ENCODE measurements around the gene SORCS2.

The SORCS2 gene

DNA sequence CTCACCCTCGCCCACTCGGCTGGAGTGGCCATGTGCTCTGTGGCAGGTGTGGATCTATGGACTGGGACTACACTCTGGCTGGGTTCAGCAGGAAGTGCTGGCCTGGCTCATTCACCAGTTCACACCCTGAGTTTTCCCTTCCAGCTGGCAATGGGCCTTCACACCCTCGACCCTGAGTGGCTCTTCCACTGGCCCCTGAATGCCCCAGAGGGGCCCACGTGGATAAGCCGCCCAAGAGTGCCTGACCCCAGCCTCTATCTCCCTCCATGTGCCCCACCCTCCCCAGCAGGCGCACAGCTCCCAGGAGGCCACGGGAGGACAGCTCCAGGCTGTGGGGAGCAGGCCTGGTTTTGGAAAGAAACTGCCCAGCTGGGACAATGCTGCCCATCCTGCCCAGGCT is 513.3 kb downstream of the SORCS2 start:
- no peak for DNase-seq

DNA sequence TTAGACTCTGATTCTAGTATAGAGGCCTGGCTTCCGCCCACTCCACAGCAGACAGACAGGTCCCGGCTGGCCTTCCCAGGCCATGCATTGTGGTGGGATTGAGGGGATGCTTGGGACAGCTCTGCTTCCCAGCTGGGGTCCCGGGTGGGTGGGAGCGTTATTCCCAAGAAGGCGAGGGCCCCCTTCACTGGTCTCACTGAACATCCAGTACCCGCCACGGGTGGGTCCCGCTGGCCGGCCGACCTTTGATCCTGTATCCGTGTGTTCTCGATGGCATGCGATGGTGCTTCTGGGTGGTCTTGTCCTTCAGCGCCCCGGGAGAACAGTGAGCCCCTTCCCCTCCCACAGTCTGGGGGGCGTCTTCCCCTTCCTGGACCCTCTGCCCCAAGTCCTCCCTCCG is 515.9 kb downstream of the SORCS2 start:
- no peak for DNase-seq

DNA sequence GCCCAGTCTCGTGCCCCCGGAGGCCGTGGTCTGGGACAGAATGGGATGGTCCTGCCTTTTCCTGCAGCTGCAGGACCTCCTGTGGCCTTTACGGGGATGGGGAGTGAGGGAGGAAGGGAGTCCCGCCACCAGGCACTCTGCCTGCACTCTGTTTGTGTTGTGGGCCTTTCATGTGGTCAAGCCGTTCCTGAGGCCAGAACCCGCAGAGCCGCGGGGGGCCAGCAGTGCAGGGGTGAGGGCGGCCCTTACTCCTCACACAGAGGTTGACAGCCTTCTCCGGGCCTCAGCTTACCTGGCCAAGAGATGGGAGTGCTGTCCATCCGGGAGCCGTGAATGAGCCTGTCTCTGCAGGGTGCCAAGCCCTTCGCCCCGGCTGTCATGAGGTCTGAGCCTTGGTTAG is 516.6 kb downstream of the SORCS2 start:
- DNase-seq: no peak

DNA sequence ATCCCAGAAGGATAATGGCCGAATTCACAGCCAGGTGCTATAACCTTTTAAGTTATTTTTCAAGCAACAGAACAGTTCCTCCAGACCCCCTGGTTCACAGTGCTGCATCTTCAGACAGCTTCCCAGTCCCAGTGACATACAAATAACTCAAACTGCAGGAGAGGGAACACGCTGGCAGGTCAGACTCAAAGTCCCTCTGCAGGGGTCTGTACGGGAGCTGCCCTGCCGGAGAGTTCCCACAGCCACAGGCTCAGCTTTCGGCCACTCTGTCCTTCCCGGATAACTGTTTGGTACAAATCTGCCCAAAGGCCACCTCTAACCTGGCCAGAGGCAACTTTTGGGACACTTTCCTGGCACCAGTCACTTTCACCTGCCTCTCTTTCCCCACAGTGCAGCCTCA is 517.1 kb downstream of the SORCS2 start:
- DNase-seq: no peak

DNA sequence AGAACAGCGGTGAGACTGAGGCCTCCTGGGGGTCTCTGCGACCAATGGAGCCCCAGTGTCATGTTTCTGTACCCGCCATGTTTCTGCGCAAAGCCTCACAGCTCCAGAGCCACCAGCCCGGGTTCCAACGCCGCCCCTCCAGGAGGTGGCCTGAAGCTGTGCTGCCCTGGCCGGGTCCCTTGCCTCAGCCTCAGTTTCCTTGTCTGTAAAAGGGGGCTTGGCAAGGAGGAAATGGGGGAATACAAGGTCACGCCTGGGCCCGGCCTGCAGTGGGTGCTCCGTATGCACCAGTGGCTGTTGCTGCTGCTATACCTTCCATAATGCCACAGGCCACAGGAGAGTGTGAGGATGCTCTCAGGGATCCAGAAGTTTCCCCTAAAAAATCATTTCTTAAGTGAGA is 517.8 kb downstream of the SORCS2 start:
- no peak for DNase-seq

DNA sequence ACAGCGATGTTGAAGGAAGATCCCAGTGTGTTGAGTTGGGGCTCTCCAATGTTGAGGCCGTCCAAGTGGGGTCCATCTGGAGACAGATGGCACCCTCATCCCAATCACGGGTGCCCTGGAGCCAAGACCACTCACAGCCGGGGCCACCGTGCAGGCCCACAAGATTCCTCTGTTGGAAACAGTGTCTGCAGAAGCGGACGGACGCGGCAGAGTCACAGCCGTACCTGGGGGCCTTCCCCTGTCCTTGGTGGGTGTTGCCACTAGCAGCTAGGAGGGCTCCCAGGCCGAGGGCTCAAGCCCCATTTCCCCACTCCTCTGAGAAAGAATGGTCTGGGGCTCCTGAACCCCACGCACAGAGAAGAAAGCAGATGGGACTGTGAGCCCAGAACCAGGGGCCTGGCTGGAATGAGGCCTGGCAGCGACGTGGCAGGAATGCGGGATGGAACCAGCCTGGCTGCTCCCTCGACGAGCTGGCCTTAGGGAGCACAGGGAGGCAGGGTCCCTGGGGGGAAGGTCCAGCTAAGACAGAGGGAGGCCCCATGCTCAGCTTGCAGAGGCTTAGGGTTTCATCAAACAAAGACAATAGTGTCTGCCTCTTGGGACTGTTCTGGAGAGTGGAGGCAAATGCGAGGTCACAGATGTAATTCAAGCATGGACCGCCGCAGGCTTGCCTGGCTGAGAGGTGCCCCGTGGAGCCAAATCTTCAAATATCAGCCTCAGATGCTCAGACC is 518.4 kb downstream of the SORCS2 start:
- no peak for DNase-seq

DNA sequence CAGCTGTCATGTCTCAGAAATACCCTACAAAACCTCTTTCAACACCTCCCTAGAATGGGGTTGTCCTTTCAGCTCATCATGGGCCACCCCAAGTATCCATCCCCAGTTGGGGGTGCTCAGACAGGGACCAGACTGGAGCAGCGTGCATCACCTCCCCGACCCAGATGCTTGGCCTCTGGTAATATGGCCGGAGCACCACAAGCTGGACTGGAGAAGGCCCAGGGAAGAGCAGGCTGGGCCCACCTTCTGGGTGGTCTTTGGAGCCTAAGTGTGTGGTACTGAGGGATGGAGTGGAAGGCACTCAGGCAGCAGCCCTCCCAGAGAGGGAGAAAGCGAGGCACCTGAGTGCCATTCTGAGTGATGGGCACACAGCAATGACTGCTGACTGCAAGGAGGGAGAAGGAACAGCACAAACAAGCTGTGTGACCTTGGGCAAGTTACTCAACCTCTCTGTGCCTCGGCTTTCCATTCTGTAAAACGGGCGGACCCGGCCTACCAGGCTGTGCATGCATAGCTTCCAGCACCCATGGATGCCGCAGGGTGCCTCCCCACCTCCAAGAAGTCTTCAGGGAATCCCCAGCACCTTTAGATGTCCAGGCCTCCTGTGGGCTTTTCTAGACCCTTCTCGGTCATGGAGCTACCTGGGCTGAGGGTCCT is 519.1 kb downstream of the SORCS2 start:
- DNase-seq: no peak

DNA sequence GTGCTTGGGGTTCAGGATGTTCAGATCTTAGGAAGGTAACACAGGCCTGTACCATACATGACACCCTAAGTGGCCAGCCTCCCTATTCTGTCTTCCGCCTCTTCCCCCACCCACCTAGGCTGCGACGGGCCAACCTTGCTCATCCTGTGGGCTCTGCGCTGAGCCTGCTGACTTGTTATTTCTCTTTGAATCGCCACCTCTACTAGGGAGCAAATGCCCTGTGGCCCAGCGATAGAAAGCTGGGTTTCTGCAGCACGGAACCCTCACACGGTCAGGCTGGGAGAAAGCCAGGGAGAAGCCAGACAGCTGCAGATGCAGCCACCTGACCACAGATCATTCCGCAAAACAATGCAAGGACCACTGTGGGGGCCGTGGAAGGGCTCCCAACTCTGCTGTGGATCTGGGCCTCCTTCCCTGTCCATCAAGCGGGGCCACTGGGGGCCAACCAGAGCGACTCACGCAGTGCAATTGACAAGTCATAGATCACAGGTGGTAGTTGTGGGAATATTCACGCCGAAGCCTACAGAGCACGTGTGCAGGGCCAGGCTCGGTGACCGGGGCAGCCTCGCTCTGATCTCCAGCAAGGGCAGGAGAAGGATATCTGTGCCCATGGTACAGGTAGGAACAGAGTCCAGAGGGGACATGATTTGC is 519.8 kb downstream of the SORCS2 start:
- no peak for DNase-seq

DNA sequence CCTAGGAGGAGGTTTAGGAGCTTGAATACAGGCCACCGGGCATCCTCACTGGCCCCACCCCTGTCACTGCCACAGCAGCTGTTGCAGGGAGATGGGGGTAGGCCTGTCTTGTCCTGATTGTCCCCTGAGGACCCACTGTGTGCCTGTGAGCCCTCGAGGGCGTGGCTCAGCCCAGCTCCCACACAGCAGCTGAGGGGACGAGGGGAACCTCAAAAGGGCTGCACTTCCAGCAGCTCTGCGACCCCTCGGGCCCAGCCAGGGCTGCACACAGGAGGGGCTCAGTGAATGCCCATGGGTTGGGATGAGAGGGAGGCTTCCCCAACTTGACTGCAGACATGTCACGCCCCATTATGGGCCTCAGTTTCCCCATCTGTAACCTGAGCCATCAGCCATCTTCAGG is 521.4 kb downstream of the SORCS2 start:
- DNase-seq: no peak

DNA sequence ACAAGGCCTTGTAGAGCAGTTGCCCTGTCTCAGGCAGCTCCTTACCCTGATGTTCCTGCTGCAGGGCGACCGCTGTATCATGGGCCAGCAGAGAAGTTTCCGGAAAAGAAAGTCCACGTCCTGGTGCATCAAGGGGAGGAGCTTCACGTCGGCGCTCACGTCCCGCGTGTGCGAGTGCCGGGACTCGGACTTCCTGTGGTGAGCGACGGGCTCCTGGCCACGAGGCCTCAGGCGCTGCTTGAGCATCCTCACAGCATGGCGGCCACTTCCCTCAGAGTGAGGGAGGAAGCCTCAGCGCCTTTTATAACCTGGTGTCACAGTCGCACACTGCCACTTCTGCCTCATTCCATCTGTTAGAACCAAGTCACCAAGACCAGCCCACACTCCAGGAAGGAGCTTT is 521.8 kb downstream of the SORCS2 start:
- no peak for DNase-seq

DNA sequence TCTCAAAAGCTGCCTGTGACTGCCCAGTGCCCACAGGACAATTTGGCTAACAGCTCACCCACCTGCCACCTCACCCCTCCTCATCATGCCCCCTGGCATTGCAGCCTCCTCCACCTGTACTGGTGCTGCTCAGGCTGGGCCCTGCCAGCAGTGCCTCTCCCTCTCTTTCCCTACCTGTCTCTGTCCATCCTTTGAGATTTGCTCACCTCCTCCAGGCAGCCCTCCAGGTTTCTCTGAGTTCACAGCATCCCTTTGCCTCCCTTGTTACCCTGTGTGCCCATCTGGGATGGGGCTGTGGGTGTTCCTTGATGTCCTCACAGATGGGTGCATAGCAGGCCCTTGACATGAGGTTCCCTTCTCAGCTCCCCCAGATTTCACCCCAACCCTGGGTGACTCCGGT is 522.4 kb downstream of the SORCS2 start:
- DNase-seq: no peak

DNA sequence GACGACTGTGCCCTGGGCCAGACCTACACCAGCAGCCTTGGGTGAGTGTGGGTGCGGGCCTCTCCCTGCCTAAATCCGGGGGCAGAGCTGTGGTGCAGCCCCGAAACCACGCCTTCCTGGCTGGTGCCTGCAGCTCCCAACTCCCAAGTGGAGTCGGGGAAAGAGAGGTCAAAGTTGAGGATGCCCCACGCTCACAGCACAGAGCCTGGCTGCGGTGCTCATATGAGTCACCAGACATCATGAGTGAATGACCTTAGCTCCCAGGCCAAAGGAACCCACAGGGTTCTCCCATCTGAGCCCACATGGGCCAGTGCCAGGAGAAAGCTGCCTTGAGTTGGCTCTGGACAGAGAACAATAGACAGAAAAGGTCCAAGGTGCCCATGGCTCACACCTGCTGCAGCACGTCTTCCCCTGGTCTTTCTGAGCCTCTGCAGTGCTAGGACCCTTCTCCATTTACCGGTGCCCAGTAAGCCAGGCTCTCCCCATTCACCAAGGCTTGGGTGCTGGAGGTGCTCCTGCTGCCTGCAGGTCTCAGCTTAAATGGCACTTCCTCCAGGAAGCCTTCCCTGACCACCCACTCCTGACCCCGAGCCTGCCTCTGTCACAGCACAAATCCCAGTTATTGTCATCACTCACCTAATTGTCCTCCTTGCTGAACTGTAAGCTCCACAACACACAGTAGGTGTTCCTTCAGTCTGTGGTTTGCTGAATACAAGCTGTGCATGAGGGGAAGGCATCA is 523.1 kb downstream of the SORCS2 start:
- no peak for DNase-seq

DNA sequence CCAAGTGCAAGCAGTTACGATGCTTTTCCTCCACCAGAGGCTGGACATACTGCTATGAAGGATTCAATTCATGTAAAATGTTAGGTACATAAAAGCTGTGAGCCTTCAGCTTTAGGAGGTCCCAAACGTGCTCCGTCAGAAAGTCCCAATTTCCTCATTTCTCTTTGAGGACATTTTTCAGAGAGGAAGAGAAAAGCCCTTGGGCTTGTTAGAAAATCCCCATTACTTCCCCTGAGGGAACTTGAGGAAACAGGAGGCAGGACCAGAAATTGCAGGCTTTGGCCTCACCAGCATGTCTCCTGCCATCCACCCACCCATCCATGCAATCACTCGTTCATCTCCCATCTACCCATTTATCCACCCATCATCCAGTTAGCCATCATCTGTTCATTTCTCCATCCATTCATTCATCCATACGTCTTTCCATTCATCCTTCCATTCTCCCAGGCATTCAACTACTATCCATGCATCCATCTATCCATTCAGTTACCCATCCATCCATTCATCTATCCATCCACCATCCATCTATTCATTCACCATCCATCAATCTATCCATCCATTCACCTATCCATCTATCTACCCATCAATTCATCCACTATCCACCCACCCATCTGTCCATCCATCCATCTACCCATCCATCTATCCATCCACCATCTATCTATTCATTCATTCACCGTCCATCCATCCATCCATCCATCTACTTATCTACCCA is 523.8 kb downstream of the SORCS2 start:
- DNase-seq: no peak

DNA sequence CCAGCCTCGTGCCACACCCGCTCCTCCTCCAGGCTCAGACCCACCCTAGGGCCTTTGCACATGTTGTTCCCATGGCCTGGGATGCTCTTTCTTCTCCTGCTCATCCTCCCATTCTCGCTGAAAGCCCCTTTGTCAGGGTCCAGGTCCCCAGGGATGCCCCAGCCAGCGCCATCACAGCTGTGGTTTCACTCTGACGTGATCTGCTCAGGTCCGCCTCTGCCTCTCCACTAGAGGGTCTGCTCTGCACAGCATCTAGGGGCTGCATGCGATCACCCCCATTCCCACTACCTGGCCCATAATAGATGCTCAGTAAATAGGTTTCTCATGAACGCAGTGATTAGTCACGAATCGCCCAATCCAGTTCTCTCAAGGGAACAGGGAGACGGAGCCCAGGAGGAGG is 524.8 kb downstream of the SORCS2 start:
- DNase-seq: no peak

DNA sequence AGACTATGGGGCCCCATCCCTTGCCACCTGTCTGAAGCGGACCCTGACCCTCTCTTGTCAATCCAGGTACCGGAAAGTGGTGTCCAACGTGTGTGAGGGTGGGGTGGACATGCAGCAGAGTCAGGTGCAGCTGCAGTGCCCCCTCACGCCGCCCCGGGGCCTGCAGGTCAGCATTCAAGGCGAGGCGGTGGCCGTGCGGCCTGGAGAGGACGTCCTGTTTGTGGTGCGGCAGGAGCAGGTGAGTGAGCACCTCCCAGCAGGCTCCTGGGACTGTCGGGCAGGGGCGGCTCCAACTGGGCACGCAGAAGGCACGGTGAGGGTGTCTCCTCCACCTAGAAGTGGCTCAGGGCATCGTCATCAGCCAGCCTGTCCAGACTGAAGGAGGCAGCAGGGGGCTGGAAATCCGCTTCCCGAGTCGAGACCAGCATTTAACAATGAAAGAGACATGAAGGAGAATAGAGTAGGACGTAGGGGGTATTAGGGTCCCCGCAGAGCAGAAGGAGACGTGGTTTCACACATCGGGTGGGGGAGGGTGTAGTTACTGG is 525.7 kb downstream of the SORCS2 start:
- DNase-seq: no peak

DNA sequence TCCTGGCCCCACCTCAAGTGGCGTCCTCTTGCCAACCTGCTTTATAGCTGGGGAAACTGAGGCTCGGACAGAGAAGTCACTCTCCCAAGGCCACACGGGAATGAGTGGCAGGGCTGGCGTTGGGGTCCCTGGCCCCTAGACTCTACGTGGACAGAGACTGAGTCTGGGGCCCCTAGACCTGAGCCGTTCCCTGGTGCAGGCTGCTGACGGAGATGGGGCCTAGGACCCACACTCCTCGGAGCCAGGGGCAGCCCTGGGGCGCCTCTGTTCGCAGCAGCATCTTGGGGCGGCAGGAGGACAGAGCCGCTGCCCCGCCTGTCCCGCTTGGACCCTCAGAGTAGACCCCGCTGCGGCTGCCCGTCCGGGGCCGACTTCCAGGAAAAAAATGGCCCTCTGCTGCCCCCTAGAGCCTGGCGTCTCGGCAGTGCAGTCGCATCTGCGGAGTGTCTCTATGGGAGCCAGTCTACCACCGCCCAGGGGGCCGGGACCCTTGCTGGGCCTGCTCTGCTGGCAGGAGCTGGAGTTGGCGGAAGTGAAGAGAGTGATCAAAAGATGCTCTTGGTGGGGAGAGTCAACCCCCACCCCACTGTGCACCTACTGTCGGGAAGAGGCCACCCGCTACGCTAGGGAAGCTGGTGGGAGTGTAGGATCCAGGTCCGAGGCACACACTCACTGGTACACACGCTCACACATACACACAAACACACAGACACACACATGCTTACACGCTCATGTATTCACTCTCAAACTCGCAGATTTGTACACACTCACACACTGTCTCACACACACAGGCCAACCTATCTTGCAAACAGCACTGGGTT is 527.2 kb downstream of the SORCS2 start:
- peak; percentile 71 for DNase-seq

DNA sequence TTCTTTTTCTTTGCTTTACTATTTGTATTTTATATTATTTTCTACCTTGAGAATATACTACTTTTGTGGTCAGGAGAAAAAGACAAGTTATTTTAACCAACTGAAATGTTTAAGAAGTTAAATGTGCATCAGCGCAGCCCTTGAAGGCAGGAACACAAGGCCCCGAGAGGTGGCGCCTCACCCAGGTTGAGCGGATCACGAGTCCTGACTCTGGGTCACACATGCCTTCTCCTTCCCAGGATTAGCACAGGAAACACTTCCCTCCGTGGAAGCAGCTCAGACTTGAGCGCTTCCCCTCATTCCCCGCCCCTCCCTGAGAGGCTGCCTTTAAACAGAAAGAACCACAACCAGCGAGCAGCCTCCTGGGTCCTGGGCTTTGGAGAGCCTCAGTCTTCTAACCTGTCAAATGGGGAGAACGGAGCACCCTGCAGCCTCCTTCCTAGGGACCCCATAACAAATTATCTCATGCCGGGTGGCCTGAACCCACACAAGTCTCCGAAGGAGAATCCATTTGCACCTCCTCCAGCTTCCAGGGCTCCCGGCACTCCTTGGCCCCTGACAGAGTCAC is 529.7 kb downstream of the SORCS2 start:
- DNase-seq: no peak

DNA sequence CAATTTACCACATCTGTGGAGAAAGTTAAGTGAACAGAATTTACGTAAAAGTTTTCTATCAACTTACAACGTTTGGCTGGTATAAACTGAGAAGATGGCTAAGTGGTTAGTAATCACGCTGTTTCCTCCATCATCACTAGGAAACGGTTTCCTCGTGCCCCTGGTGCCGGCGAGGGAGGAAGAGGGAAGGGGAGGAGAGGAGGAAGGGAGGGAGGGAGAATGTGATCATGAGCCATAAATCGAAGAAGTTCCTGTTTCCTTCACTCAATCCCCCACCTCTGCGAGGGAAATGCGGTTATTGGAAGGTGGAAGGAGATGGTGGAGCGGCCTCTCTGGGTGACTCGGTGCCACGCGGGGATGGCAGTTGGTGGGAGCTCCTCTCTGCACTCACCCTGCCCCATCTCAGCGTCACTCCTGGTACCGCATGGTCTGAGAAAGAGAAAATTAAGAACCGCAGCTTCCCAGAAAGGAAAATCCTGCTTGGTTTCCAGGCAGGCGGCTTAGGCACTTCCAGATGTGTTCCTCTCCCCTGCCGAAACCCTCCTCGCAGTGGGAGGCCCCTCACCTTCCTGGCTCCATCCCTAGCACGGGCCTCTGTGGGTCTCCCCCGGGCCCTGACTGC is 530.5 kb downstream of the SORCS2 start:
- peak; percentile 53 for DNase-seq

DNA sequence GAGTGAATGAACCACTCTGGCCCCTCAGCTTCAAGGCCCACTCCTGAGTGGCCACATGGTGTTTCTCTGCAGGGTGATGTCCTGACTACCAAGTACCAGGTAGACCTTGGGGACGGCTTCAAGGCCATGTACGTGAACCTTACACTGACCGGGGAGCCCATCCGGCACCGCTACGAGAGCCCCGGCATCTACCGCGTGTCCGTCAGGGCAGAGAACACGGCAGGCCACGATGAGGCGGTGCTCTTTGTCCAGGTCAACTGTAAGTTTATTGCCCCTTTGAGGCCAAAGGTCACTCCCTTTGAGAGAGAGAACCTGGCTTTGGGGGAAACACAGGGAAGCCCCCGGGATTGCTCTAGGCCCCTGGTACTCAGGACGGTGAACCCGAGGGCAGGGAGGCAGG is 531.3 kb downstream of the SORCS2 start:
- DNase-seq: no peak

DNA sequence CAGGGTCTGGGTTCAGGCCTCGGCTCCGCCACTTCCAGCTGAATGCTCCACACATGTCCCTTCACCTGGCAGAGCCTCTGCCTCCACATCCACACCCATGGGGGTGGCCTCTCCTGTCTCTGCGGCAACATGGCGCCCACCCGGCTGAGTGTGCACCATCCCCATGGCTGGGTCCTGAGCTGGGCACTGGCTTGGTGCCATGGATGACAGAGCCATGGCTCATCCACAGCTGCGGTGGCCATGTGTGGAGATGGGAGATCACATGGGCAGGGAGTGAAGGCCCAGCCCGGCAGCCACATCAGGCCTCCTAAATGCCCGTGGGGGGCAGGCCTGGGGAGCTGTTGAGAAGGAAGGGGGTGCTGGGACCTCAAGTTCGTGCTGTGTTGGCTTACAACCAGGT is 533.6 kb downstream of the SORCS2 start:
- DNase-seq: no peak

Data from left hindlimb (tissue), 1 donor.